SK-N-SH treated with all-trans-retinoic acid at 6 μM for 48 hours (cell line): ENCODE measurements around the gene VWA3A.

Experiments
- CREB5 ChIP-seq: fragments of 250-450 bp; sonication (Bioruptor Pico); IDR thresholded peaks from 2 replicates; pipeline ENCODE4 v1.5.1; 2020; ENCODE audit warnings: low read depth, mild to moderate bottlenecking, moderate library complexity
- RARB ChIP-seq: fragments of 250-450 bp; sonication (Bioruptor Pico); IDR thresholded peaks from 2 replicates; pipeline ENCODE4 v1.8.0; 2021; ENCODE audit warnings: mild to moderate bottlenecking, moderate library complexity
- TCF4 ChIP-seq: fragments of 250-450 bp; sonication (Bioruptor Pico); IDR thresholded peaks from 2 replicates; pipeline ENCODE4 v1.8.0; 2021; ENCODE audit warnings: mild to moderate bottlenecking, moderate library complexity, borderline replicate concordance
- ZFP30 ChIP-seq: fragments of 450-650 bp; formaldehyde crosslinking; IDR thresholded peaks from 2 replicates; pipeline ENCODE4 v1.5.0; 2022; ENCODE audit warnings: mild to moderate bottlenecking, moderate library complexity
- TF ChIP-seq, protein P1 (sequence below): fragments of 250-450 bp; sonication (Bioruptor Pico); IDR thresholded peaks from 2 replicates; pipeline ENCODE4 v1.8.0; 2020; ENCODE audit warnings: mild to moderate bottlenecking, moderate library complexity, borderline replicate concordance

- no peak for TF ChIP-seq ZFP30 (CRISPR knock-in tag)
- TF ChIP-seq TCF4 (CRISPR knock-in tag) = no peak
- TF ChIP-seq RARB (CRISPR knock-in tag) = no peak
- TF ChIP-seq, protein P1, sequence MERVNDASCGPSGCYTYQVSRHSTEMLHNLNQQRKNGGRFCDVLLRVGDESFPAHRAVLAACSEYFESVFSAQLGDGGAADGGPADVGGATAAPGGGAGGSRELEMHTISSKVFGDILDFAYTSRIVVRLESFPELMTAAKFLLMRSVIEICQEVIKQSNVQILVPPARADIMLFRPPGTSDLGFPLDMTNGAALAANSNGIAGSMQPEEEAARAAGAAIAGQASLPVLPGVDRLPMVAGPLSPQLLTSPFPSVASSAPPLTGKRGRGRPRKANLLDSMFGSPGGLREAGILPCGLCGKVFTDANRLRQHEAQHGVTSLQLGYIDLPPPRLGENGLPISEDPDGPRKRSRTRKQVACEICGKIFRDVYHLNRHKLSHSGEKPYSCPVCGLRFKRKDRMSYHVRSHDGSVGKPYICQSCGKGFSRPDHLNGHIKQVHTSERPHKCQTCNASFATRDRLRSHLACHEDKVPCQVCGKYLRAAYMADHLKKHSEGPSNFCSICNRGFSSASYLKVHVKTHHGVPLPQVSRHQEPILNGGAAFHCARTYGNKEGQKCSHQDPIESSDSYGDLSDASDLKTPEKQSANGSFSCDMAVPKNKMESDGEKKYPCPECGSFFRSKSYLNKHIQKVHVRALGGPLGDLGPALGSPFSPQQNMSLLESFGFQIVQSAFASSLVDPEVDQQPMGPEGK (CRISPR knock-in tag) = no peak
- no peak for TF ChIP-seq CREB5 (CRISPR knock-in tag)
These were observed 25.3 kb downstream of the VWA3A start for GRCh38 chr16:22117609-22118008.
